Glomerular endothelial cell (primary cell): ENCODE results near the gene AGA. TPM values are rescaled to one million over a fixed set of nuclear protein-coding genes. Genes with fewer than 3 reads are reported as not detected.

Experiments used
- DNase-seq: peaks from one replicate; pipeline ENCODE4 v3.0.0-alpha.2; 2011; ENCODE audit warnings: low read depth, low spot score; ENCODE audit errors: extremely low read depth
- total RNA-seq: library from RNA; depleted of rRNA; stranded (reverse); fragments of >200 nt; gene quantifications from 2 replicates; pipeline ENCODE4 v1.2.3, GENCODE V29; 2015

AGA gene
- total RNA-seq, 1 donor from 2014 or later, result 14.0 TPM

GRCh38 chr4:177447417-177448004, 5.3 kb upstream of the AGA start:
- no peak for DNase-seq

- no peak for DNase-seq
Observed at GRCh38 chr4:177446586-177446985, 4.3 kb upstream of the AGA start.

- no peak for DNase-seq
Observed at GRCh38 chr4:177444911-177445736, 2.9 kb upstream of the AGA start.

- no peak for DNase-seq
Observed at GRCh38 chr4:177441061-177441802, 1.0 kb downstream of the AGA start.

- no peak for DNase-seq
Observed at GRCh38 chr4:177436456-177436855, 5.8 kb downstream of the AGA start.

GRCh38 chr4:177434667-177435066, 7.6 kb downstream of the AGA start:
- no peak for DNase-seq

- DNase-seq, result no peak
Observed at GRCh38 chr4:177427192-177427591, 15.0 kb downstream of the AGA start.

- DNase-seq, result no peak
Observed at GRCh38 chr4:177419434-177419833, 22.8 kb downstream of the AGA start.

GRCh38 chr4:177413656-177414055, 28.6 kb downstream of the AGA start:
- DNase-seq, result no peak

- DNase-seq, result no peak
Observed at GRCh38 chr4:177413076-177413475, 29.2 kb downstream of the AGA start.

- no peak for DNase-seq
Observed at GRCh38 chr4:177411996-177412395, 30.2 kb downstream of the AGA start.

- no peak for DNase-seq
Observed at GRCh38 chr4:177410566-177410965, 31.7 kb downstream of the AGA start.

GRCh38 chr4:177408023-177408422, 34.2 kb downstream of the AGA start:
- DNase-seq, result no peak

- no peak for DNase-seq
Observed at GRCh38 chr4:177405508-177405907, 36.7 kb downstream of the AGA start.

- no peak for DNase-seq
Observed at GRCh38 chr4:177404986-177405385, 37.3 kb downstream of the AGA start.

GRCh38 chr4:177404342-177404741, 37.9 kb downstream of the AGA start:
- no peak for DNase-seq

GRCh38 chr4:177403746-177404145, 38.5 kb downstream of the AGA start:
- no peak for DNase-seq

- DNase-seq, result no peak
Observed at GRCh38 chr4:177401658-177402273, 40.5 kb downstream of the AGA start.

GRCh38 chr4:177400030-177400429, 42.2 kb downstream of the AGA start:
- DNase-seq, result no peak

- DNase-seq, result no peak
Observed at GRCh38 chr4:177396352-177396751, 45.9 kb downstream of the AGA start.

GRCh38 chr4:177393236-177393635, 49.0 kb downstream of the AGA start:
- DNase-seq, result no peak
